Esophagus squamous epithelium (tissue), 5 donors: ENCODE data around the gene GPR179. TPM values are rescaled to one million over a fixed set of nuclear protein-coding genes. Genes with fewer than 3 reads are reported as not detected.

Experiments used
- DNase-seq: peaks from one replicate; lab custom pipeline; 2025; lab: John Stamatoyannopoulos, UW
- H3K27ac ChIP-seq, 4 donors: fragments of 200-600 bp; sonication (generic); one replicate each; pipeline ENCODE4 v1.5.1; 2016 to 2019; ENCODE audit warnings: mild to moderate bottlenecking in 1 of 4
- H3K27me3 ChIP-seq, 4 donors: fragments of 200-600 bp; sonication (generic); 1 replicate in 3 of 4; 2 replicates in 1 of 4; pipeline versions ENCODE4 v1.5.1 to v1.6.0; 2017 to 2021; ENCODE audit warnings: antibody characterized with exemption in 1 of 4
- H3K36me3 ChIP-seq, 3 donors: fragments of 200-600 bp; sonication (generic); one replicate each; pipeline ENCODE4 v1.5.1; 2016 to 2019
- H3K4me1 ChIP-seq, 3 donors: fragments of 200-600 bp; sonication (generic); one replicate each; pipeline ENCODE4 v1.5.1; 2017 to 2019
- H3K4me3 ChIP-seq, 4 donors: fragments of 200-600 bp; sonication (generic); 1 replicate in 3 of 4; 2 replicates in 1 of 4; pipeline ENCODE4 v1.5.1; 2016 to 2019; ENCODE audit warnings: mild to moderate bottlenecking in 2 of 4, moderate library complexity in 1 of 4
- H3K9me3 ChIP-seq, 3 donors: fragments of 200-600 bp; sonication (generic); one replicate each; pipeline ENCODE4 v1.5.1; 2016 to 2019
- POLR2A ChIP-seq, 4 donors: fragments of 450-650 bp; IDR thresholded peaks; one replicate each; pipeline ENCODE4 v1.6.1; 2017; ENCODE audit warnings: antibody characterized with exemption in 4 of 4, mild to moderate bottlenecking in 4 of 4, moderate library complexity in 3 of 4
- WGBS, 2 donors: methylation state at CpG; one replicate each; pipeline ENCODE4 v1.1.5; 2018; 5-methylcytosine and 5-hydroxymethylcytosine counted together
- intact Hi-C: fragments of 100-400 bp; cut with DNase I; formaldehyde crosslinking; loops from one replicate; pipeline ENCODE4 v1.15.0; 2022
- total RNA-seq, 4 donors: library from RNA; depleted of rRNA; stranded (reverse); fragments of >200 nt; gene quantifications; one replicate each; pipeline ENCODE4 v1.1.0, GENCODE V29; 2016
- TF ChIP-seq, protein P1 (sequence below), 6 experiments: fragments of 450-650 bp in 4 of 6; fragments of 200-600 bp in 2 of 6; sonication (generic) in 2 of 6; IDR thresholded peaks; one replicate each; pipeline ENCODE4 v1.5.1; 2016 to 2019; ENCODE audit warnings: antibody characterized with exemption in 6 of 6, mild to moderate bottlenecking in 4 of 6, moderate library complexity in 4 of 6
- donor health status: DM: yes; HTN: yes; CAD: no.

Gene GPR179
- total RNA-seq, 4 donors from 2014 or later: under 0.01 TPM; not detected in 3

DNA sequence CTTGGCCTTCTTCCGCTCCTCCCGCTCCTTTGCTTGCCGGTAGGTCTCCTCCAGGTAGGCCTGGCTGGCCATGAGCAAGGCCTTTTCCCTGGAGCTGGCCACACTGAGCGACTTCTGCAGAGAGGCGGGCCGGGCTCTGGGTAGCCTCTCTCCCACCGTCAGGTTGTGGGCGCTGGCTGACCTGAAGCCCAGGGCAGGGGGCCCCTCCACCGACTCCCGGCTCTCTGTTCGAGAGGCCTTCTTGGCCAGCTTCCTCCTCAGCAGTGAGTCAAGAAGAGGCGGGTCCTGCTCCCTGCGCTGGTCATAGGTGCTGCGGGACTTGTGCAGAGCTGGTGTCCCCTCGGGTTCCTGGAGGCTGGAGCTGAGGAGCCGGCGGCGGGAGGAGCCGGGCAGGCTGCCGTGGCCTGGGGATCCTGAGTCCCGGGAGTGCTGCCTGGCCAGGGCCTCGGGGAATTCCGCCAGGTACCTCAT, 12.8 kb downstream of the GPR179 start:
- intact Hi-C loops: no loop called here
- no peak overlapping the region for H3K27ac ChIP-seq
- TF ChIP-seq POLR2A (IDR thresholded peaks at IDR 0.05): no peak
- TF ChIP-seq, protein P1, sequence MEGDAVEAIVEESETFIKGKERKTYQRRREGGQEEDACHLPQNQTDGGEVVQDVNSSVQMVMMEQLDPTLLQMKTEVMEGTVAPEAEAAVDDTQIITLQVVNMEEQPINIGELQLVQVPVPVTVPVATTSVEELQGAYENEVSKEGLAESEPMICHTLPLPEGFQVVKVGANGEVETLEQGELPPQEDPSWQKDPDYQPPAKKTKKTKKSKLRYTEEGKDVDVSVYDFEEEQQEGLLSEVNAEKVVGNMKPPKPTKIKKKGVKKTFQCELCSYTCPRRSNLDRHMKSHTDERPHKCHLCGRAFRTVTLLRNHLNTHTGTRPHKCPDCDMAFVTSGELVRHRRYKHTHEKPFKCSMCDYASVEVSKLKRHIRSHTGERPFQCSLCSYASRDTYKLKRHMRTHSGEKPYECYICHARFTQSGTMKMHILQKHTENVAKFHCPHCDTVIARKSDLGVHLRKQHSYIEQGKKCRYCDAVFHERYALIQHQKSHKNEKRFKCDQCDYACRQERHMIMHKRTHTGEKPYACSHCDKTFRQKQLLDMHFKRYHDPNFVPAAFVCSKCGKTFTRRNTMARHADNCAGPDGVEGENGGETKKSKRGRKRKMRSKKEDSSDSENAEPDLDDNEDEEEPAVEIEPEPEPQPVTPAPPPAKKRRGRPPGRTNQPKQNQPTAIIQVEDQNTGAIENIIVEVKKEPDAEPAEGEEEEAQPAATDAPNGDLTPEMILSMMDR (IDR thresholded peaks at IDR 0.05): no peak
- H3K4me3 ChIP-seq: no peak overlapping the region
- H3K36me3 ChIP-seq: no peaks in the 10 kb centered on the region
- no peak for DNase-seq
- peaks cover 0 to 69% (median 0%) of the 10 kb centered on the region in 4 donors for H3K27me3 ChIP-seq
- 66 to 100% methylated on average over 1 to 7 of the region's 23 CpGs for WGBS, 2 donors
- no peaks in the 10 kb centered on the region for H3K9me3 ChIP-seq
- no peaks in the 10 kb centered on the region for H3K4me1 ChIP-seq

DNA sequence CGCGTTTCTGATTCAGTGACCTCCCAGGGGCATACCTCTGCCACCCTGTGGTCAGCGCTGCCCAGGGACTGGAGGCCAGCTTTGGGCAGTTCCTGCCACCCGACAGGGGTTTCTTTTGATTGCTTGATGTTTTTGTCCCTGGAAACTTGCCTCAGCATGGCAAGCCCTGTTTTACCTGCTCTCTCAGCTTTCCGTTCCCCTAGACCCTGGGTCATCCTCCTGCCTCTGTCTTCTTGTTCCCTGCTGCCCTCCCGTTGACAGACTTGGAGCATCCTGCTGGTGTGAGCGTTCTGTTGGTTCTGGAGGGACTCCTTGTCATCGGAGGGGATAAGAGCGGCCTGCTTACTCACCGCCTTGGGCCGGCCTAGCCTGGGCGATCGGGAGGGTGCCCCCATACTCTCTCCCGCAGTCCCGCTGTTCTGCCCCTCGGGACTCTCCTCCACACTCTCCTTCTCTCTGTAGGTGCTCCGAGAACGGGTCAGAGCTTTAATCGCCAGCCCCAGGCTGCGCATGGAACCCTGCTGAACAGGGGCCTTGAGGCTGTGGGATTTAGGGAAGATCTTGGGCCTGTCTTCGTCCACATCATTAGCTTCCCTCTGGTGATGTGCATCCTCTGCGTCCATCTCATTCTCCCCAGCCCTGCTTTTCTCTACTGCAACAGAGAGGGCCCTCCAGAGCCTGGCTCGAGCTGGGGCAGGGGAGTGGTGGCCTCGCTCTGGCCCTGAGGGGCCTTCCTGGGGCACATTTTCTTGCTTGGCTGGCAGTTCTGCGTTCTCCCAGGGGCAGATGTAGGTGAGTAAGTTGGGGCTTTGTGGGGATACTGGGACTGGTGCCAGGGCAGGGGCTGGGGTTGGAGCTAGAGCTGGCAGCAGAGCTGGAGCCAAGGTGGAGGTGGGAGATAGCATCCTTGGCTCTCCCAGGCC, 13.7 kb downstream of the GPR179 start:
- 85 to 92% methylated on average over 21 to 25 of the region's 25 CpGs for WGBS, 2 donors
- Histone ChIP-seq H3K9me3 (no peaks in the 10 kb centered on the region), H3K36me3 (no peaks in the 10 kb centered on the region), H3K27me3 (peaks cover 0 to 66% (median 0%) of the 10 kb centered on the region in 4 donors), H3K4me1 (peaks cover 0 to 5% (median 0%) of the 10 kb centered on the region in 3 donors), H3K4me3 (no peak overlapping the region), H3K27ac (no peak overlapping the region)
- TF ChIP-seq POLR2A (IDR thresholded peaks at IDR 0.05): no peak
- DNase-seq: no peak
- intact Hi-C loops: no loop called here

DNA sequence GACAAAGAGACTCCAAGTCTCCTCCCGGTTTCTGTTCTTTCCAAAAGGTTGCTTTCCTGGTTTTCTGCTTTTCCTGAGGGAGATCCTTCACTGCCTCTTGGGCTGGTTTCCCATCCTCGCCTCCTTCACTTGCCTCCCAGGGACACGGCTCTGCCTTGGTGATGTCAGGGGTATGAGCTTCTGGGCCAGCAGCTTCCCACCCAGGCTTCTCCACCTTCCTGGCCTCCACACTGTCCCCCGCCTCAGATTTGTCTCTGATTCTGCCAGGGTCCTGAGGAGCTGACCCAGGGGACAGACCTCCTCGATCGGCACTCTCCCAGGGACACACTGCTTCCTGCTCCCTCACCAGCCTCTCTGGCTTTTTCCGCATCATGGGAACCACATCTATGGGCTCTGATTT, 14.5 kb downstream of the GPR179 start:
- Histone ChIP-seq H3K27me3 (peaks cover 0 to 59% (median 0%) of the 10 kb centered on the region in 4 donors), H3K4me3 (no peak overlapping the region), H3K27ac (no peak overlapping the region), H3K9me3 (no peaks in the 10 kb centered on the region), H3K36me3 (no peaks in the 10 kb centered on the region), H3K4me1 (peaks cover 0 to 5% (median 0%) of the 10 kb centered on the region in 3 donors)
- intact Hi-C loops: no loop called here
- no peak for DNase-seq
- WGBS, 2 donors: 83 to 89% methylated on average over 6 to 7 of the region's 7 CpGs
- TF ChIP-seq, protein P1 (IDR thresholded peaks at IDR 0.05): no peak
- TF ChIP-seq POLR2A (IDR thresholded peaks at IDR 0.05): no peak

DNA sequence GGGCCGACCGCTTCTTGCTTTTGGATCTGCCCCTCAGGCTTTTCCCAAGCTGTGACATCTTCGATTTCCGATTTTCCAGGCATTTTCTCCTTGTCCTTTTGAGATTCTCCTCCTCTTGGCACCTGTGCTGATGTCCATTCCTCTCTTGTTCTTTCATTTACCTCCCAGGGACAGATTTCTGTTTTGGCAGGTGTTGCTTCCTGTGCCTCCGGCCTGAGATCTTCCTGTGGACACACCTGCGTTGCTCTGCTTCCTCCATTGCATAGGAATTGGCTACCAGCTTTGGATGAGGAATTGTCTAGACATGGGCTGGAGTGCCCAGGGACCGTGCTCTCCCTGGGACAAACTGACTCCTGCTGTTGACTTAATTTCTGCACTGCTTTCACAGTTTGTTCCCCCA, 15.1 kb downstream of the GPR179 start:
- no peaks in the 10 kb centered on the region for H3K9me3 ChIP-seq
- intact Hi-C loops: no loop called here
- 56 to 58% methylated on average over 7 of the region's 7 CpGs for WGBS, 2 donors

DNA sequence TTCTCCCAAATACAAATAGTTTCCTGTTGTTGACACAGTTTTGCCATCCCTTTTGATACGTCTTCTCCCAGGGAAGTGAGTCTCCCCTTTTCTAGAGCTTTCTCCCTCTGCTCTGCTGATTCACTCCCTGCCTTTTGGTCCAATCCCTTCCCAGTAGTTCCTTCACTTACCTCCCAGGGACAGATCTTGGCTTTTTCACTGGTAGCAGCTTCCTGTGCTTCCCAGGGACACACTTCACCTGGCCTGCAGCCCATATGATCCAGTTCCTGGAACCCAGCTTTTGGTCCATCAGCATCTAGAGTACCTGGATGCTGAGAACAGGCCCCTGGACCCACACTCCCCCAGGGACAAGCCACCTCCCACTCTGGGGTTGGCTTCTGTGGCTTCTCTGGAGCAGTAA, 15.8 kb downstream of the GPR179 start:
- TF ChIP-seq POLR2A (IDR thresholded peaks at IDR 0.05): no peak
- TF ChIP-seq, protein P1 (IDR thresholded peaks at IDR 0.05): no peak
- intact Hi-C loops: no loop called here
- WGBS, 2 donors: 33 to 38% methylated on average over 1 of the region's 1 CpG
- no peak for DNase-seq
- peaks cover 0 to 12% (median 3%) of the 10 kb centered on the region in 3 donors for H3K36me3 ChIP-seq
- H3K4me3 ChIP-seq: no peak overlapping the region
- H3K27ac ChIP-seq: no peak overlapping the region
- no peaks in the 10 kb centered on the region for H3K9me3 ChIP-seq
- peaks cover 0 to 46% (median 0%) of the 10 kb centered on the region in 4 donors for H3K27me3 ChIP-seq
- H3K4me1 ChIP-seq: peaks cover 0 to 5% (median 0%) of the 10 kb centered on the region in 3 donors

More for the DNA sequence above, 15.1 kb downstream of the GPR179 start:
- Histone ChIP-seq H3K36me3 (peaks cover 0 to 6% (median 3%) of the 10 kb centered on the region in 3 donors), H3K27me3 (peaks cover 0 to 52% (median 0%) of the 10 kb centered on the region in 4 donors), H3K4me1 (peaks cover 0 to 5% (median 0%) of the 10 kb centered on the region in 3 donors), H3K4me3 (no peak overlapping the region), H3K27ac (no peak overlapping the region)
- DNase-seq: no peak
- TF ChIP-seq, protein P1 (IDR thresholded peaks at IDR 0.05): no peak
- TF ChIP-seq POLR2A (IDR thresholded peaks at IDR 0.05): no peak
